Measurements from ENCODE around the gene TMEM243. TPM values are rescaled to one million over a fixed set of nuclear protein-coding genes. Genes with fewer than 3 reads are reported as not detected.

Gene TMEM243
- total and polyA plus RNA-seq, 2 donors (not counting 3 experiments of a cell fraction or from before 2014, with no cell fraction given): 26.9 to 28.8 TPM

DNA sequence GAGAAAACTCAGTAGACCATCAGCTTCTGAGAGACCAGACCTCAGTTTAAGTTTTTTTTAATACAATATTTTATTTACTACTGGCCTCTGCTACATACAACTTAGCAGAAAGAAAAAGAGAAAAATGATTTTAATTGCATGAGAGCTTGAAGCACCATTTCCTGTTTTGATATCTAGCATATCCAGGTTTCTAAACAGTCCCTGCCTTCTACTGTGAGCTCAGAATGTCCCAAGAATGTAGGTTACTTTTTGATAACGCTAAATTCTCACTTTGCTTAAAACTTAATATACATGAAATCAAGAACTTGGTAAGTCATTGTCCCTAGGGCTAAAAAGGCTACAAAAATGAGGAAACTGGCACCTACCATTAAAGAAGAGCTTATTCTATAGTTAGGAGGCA is 7.0 kb downstream of the TMEM243 start:
- no peaks in the 10 kb centered on the region for H3K4me1 ChIP-seq (ENCODE audit: control insufficient read depth, extremely low read depth, insufficient read depth, low read length)
- H3K79me2 ChIP-seq (ENCODE audit: control insufficient read depth, insufficient read depth, low read length): peaks cover 53% of the 10 kb centered on the region
- no TSS peak for BruUV-seq (replicated peaks)
- ChIA-PET POLR2A (no interaction called here), CTCF (interaction anchor here (1.3 kb wide), 1 partner anchor 21 kb away, joined by 3 read pairs; no protein-coding TSS in a partner anchor)
- H3K27ac ChIP-seq (ENCODE audit: insufficient read depth, low read depth, low read length): no peak overlapping the region
- no peaks in the 10 kb centered on the region for H3K27me3 ChIP-seq (ENCODE audit: control insufficient read depth in 2 of 2, insufficient read depth in 2 of 2, low read length in 2 of 2)
- no peaks in the 10 kb centered on the region for H3K36me3 ChIP-seq (ENCODE audit: control insufficient read depth in 2 of 2, extremely low read depth in 1 of 2, insufficient read depth in 2 of 2, low read length in 2 of 2)
- H4K20me1 ChIP-seq (replicated peaks; ENCODE audit: control insufficient read depth, extremely low read depth, insufficient read depth, low read length): no peaks in the 10 kb centered on the region
- no peak overlapping the region for H3K4me3 ChIP-seq (replicated peaks in 1 of 3; ENCODE audit: insufficient read depth in 1 of 3, low read depth in 1 of 3, low read length in 3 of 3)
- dilution Hi-C loops (cut with MboI; ENCODE audit: extremely low pct_ligation_motif_present, low sequenced_read_pairs): no loop called here
- intact Hi-C loops (cut with micrococcal nuclease): no loop called here
- no peak overlapping the region for H2AFZ ChIP-seq (ENCODE audit: low read depth, low read length)
- no peak overlapping the region for H3K9ac ChIP-seq (replicated peaks; ENCODE audit: extremely low read depth, insufficient read depth, low read length)
- FAIRE-seq (no peak), DNase-seq (ENCODE audit: low read depth, low spot score) (no peak)
- H3K9me3 ChIP-seq (replicated peaks; ENCODE audit: control insufficient read depth, insufficient read depth, low read length): no peaks in the 10 kb centered on the region
- no peaks in the 10 kb centered on the region for H3K9me1 ChIP-seq (replicated peaks; ENCODE audit: control insufficient read depth, extremely low read depth, insufficient read depth, low read length)
- no peak for TF ChIP-seq POLR2A (IDR thresholded peaks at IDR 0.05; ENCODE audit: low read depth, low read length)
- TF ChIP-seq GATA2 (IDR thresholded peaks at IDR 0.05; ENCODE audit: insufficient read depth, insufficient read length, low read depth, low read length): no peak
- no peak for TF ChIP-seq JUN (IDR thresholded peaks at IDR 0.05; ENCODE audit: borderline replicate concordance, insufficient read depth, insufficient read length, low read depth)
- TF ChIP-seq POLR2AphosphoS5 (IDR thresholded peaks at IDR 0.05; ENCODE audit: insufficient read depth, low read depth, low read length): no peak
- TF ChIP-seq, protein P1, sequence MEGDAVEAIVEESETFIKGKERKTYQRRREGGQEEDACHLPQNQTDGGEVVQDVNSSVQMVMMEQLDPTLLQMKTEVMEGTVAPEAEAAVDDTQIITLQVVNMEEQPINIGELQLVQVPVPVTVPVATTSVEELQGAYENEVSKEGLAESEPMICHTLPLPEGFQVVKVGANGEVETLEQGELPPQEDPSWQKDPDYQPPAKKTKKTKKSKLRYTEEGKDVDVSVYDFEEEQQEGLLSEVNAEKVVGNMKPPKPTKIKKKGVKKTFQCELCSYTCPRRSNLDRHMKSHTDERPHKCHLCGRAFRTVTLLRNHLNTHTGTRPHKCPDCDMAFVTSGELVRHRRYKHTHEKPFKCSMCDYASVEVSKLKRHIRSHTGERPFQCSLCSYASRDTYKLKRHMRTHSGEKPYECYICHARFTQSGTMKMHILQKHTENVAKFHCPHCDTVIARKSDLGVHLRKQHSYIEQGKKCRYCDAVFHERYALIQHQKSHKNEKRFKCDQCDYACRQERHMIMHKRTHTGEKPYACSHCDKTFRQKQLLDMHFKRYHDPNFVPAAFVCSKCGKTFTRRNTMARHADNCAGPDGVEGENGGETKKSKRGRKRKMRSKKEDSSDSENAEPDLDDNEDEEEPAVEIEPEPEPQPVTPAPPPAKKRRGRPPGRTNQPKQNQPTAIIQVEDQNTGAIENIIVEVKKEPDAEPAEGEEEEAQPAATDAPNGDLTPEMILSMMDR (IDR thresholded peaks at IDR 0.05; ENCODE audit: extremely low read depth in 1 of 2, insufficient read depth in 1 of 2, low read depth in 1 of 2, low read length in 2 of 2): no peak
- TF ChIP-seq, protein P2, sequence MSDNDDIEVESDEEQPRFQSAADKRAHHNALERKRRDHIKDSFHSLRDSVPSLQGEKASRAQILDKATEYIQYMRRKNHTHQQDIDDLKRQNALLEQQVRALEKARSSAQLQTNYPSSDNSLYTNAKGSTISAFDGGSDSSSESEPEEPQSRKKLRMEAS (IDR thresholded peaks at IDR 0.05; ENCODE audit: insufficient read depth, insufficient read length): no peak
- no peak for TF ChIP-seq EZH2 (IDR thresholded peaks at IDR 0.05; ENCODE audit: borderline replicate concordance, low read depth, low read length, severe bottlenecking)
- TF ChIP-seq FOS (IDR thresholded peaks at IDR 0.05; ENCODE audit: borderline replicate concordance, insufficient read depth, low read length): no peak
- no peak for TF ChIP-seq MYC (IDR thresholded peaks at IDR 0.05; ENCODE audit: low read depth, low read length)
- H3K4me2 ChIP-seq (ENCODE audit: insufficient read depth, low read length): no peak overlapping the region

All from endothelial cell of umbilical vein (primary cell).